Hepatocyte (in vitro differentiated cells): ENCODE data around the gene PSME4.
"Not testable (repeated sequence)": the region's sequence is repeated elsewhere in the genome, so short reads cannot be mapped to it uniquely, and the experiment has no call there.

Experiments
- CTCF ChIP-seq: fragments of 200-600 bp; sonication (generic); IDR thresholded peaks from 2 replicates; pipeline ENCODE4 v1.5.1; 2016; ENCODE audit warnings: antibody characterized with exemption, mild to moderate bottlenecking; ENCODE audit not compliant: poor library complexity
- EZH2 ChIP-seq: fragments of 200-600 bp; sonication (generic); IDR thresholded peaks from 2 replicates; pipeline ENCODE4 v1.6.1; 2016; ENCODE audit warnings: antibody characterized with exemption, mild to moderate bottlenecking, borderline replicate concordance
- EZH2phosphoT487 ChIP-seq: fragments of 200-600 bp; sonication (generic); IDR thresholded peaks from one replicate; pipeline ENCODE4 v1.6.1; 2018; ENCODE audit warnings: antibody characterized with exemption, mild to moderate bottlenecking, low read depth, moderate library complexity; ENCODE audit not compliant: unreplicated experiment, severe bottlenecking

GRCh38 chr2:53926321-53926720 lies 44.5 kb downstream of the PSME4 start:
- TF ChIP-seq CTCF, EZH2, EZH2phosphoT487: not testable (repeated sequence)
